DOHH2 (cell line): ENCODE measurements around the gene TMEM141.

Source experiments
- H3F3A ChIP-seq: fragments of 200-600 bp; sonication (generic), shearing (Covaris generic); 2 replicates; pipeline ENCODE4 v1.6.0; 2016; ENCODE audit warnings: antibody characterized with exemption, mild to moderate bottlenecking; ENCODE audit not compliant: control insufficient read depth, insufficient read depth
- H3K27ac ChIP-seq: fragments of 200-600 bp; sonication (generic); 2 replicates; pipeline ENCODE4 v1.5.1; 2014; ENCODE audit warnings: low read depth, mild to moderate bottlenecking, low read length, moderate library complexity
- H3K27me3 ChIP-seq: fragments of 200-600 bp; sonication (generic); 2 replicates; pipeline ENCODE4 v1.6.1; 2014; ENCODE audit warnings: mild to moderate bottlenecking, low read length, mixed read lengths; ENCODE audit not compliant: control insufficient read depth
- H3K36me3 ChIP-seq: fragments of 200-600 bp; sonication (generic); 2 replicates; pipeline ENCODE4 v1.6.1; 2014; ENCODE audit warnings: mild to moderate bottlenecking, low read length, moderate library complexity, mixed read lengths; ENCODE audit not compliant: control insufficient read depth
- H3K4me1 ChIP-seq: fragments of 200-600 bp; sonication (generic); 2 replicates; pipeline ENCODE4 v1.6.1; 2014; ENCODE audit warnings: mild to moderate bottlenecking, low read length, mixed read lengths; ENCODE audit not compliant: control insufficient read depth
- H3K4me2 ChIP-seq: fragments of 200-600 bp; sonication (generic); 2 replicates; pipeline ENCODE4 v1.6.0; 2014; ENCODE audit warnings: mild to moderate bottlenecking, low read length, moderate library complexity
- H3K4me3 ChIP-seq: fragments of 200-600 bp; sonication (generic); 2 replicates; pipeline ENCODE4 v1.5.1; 2014; ENCODE audit warnings: mild to moderate bottlenecking, low read length, mixed read lengths
- H3K79me2 ChIP-seq: fragments of 200-600 bp; sonication (generic); 2 replicates; pipeline ENCODE4 v1.6.1; 2014; ENCODE audit warnings: mild to moderate bottlenecking, low read length, mixed read lengths; ENCODE audit not compliant: control insufficient read depth
- H3K9me2 ChIP-seq: fragments of 200-600 bp; sonication (generic); replicated peaks from 2 replicates; pipeline ENCODE4 v1.6.1; 2014; ENCODE audit warnings: mild to moderate bottlenecking, low read length, mixed read lengths; ENCODE audit not compliant: control insufficient read depth
- H3K9me3 ChIP-seq: fragments of 200-600 bp; sonication (generic); 2 replicates; pipeline ENCODE4 v1.6.1; 2014; ENCODE audit warnings: antibody characterized with exemption, low read length, mixed read lengths; ENCODE audit not compliant: control insufficient read depth, insufficient read depth
- H4K20me1 ChIP-seq: fragments of 200-600 bp; sonication (generic); 2 replicates; pipeline ENCODE4 v1.6.0; 2014; ENCODE audit warnings: low read depth, mild to moderate bottlenecking, antibody characterized with exemption, low read length, moderate library complexity; ENCODE audit not compliant: control insufficient read depth, insufficient read depth
- CTCF ChIP-seq: fragments of 200-600 bp; sonication (generic); IDR thresholded peaks from one replicate; pipeline ENCODE4 v1.5.1; 2014; ENCODE audit warnings: antibody characterized with exemption, mild to moderate bottlenecking, low read depth, low read length; ENCODE audit not compliant: poor library complexity, severe bottlenecking
- EZH2phosphoT487 ChIP-seq: fragments of 200-600 bp; sonication (generic); IDR thresholded peaks from 2 replicates; pipeline ENCODE4 v1.6.1; 2017; ENCODE audit warnings: borderline replicate concordance, mild to moderate bottlenecking, antibody characterized with exemption, low read length, moderate library complexity, mixed read lengths

The TMEM141 gene

GRCh38 chr9:136826188-136826541 lies 35.0 kb downstream of the TMEM141 start:
- Histone ChIP-seq H3K9me3 (no peaks in the 10 kb centered on the region), H3F3A (no peaks in the 10 kb centered on the region), H4K20me1 (no peaks in the 10 kb centered on the region; the same call in 1 of the 2 replicates), H3K79me2 (peaks cover 12% of the 10 kb centered on the region), H3K9me2 (no peaks in the 10 kb centered on the region), H3K36me3 (peaks cover 78% of the 10 kb centered on the region), H3K4me2 (no peak overlapping the region), H3K4me3 (no peak overlapping the region), H3K27ac (no peak overlapping the region), H3K27me3 (no peaks in the 10 kb centered on the region), H3K4me1 (no peaks in the 10 kb centered on the region)
- TF ChIP-seq CTCF (no peak), EZH2phosphoT487 (no peak)

GRCh38 chr9:136826703-136827582 lies 35.8 kb downstream of the TMEM141 start:
- TF ChIP-seq EZH2phosphoT487 (no peak), CTCF (no peak)
- Histone ChIP-seq H3K9me3 (no peaks in the 10 kb centered on the region), H3F3A (no peaks in the 10 kb centered on the region), H3K4me3 (no peak overlapping the region), H3K27ac (no peak overlapping the region), H3K9me2 (no peaks in the 10 kb centered on the region), H3K36me3 (peaks cover 85% of the 10 kb centered on the region), H3K4me1 (no peaks in the 10 kb centered on the region), H3K4me2 (no peak overlapping the region), H3K79me2 (peaks cover 7% of the 10 kb centered on the region), H3K27me3 (no peaks in the 10 kb centered on the region), H4K20me1 (no peaks in the 10 kb centered on the region; the same call in 1 of the 2 replicates)

- Histone ChIP-seq H4K20me1 (no peaks in the 10 kb centered on the region; the same call in 1 of the 2 replicates), H3K4me3 (no peak overlapping the region), H3K4me2 (no peak overlapping the region), H3K27me3 (no peaks in the 10 kb centered on the region), H3K9me3 (no peaks in the 10 kb centered on the region), H3K79me2 (no peaks in the 10 kb centered on the region; the same call in none of the 2 replicates), H3K9me2 (no peaks in the 10 kb centered on the region), H3K4me1 (no peaks in the 10 kb centered on the region), H3F3A (no peaks in the 10 kb centered on the region), H3K27ac (no peak overlapping the region), H3K36me3 (peaks cover 94% of the 10 kb centered on the region)
- TF ChIP-seq EZH2phosphoT487 (no peak), CTCF (no peak)
These were observed 36.8 kb downstream of the TMEM141 start for GRCh38 chr9:136827794-136828473.
